Endothelial cell of umbilical vein (primary cell): ENCODE measurements around the gene GADD45A. TPM values are rescaled to one million over a fixed set of nuclear protein-coding genes. Genes with fewer than 3 reads are reported as not detected.
"Not testable (repeated sequence)": the region's sequence is repeated elsewhere in the genome, so short reads cannot be mapped to it uniquely, and the experiment has no call there.

Experiments
- BruUV-seq: library from RNA; stranded (reverse); fragments of 400-500 nt; replicated peaks from 2 replicates; lab custom pipeline; 2021; lab: Mats Ljungman, UMichigan
- CTCF ChIA-PET: fragments of 300-600, 350-600 bp; sonication (Branson Sonifier 250); formaldehyde crosslinking; loops from one replicate; lab custom pipeline; 2021; ENCODE audit warnings: antibody characterized with exemption, inconsistent platforms; lab: Charles Lee
- POLR2A ChIA-PET: fragments of 300-600, 350-600 bp; sonication (Branson Sonifier 250); formaldehyde crosslinking; loops from one replicate; lab custom pipeline; 2021; ENCODE audit warnings: antibody characterized with exemption, inconsistent platforms; lab: Charles Lee
- DNase-seq: peaks from one replicate; pipeline ENCODE4 v3.0.0-alpha.2; 2011; ENCODE audit warnings: low read depth, low spot score
- FAIRE-seq: peaks from 2 replicates; lab custom pipeline; 2011; peaks lifted over from hg19 to GRCh38; lab: Jason Lieb, UNC
- H2AFZ ChIP-seq: 2 replicates; pipeline ENCODE4 v1.6.0; 2012; ENCODE audit warnings: low read depth, low read length, control low read depth, inconsistent platforms
- H3K27ac ChIP-seq: 2 replicates; pipeline ENCODE4 v1.5.1; 2011; ENCODE audit warnings: low read depth, mild to moderate bottlenecking, control low read depth, low read length, moderate library complexity; ENCODE audit not compliant: insufficient read depth
- H3K27me3 ChIP-seq, 2 experiments: 2 replicates each; pipeline versions ENCODE4 v1.6.0 to v1.6.1; 2011; ENCODE audit warnings: low read length in 2 of 2, mixed read lengths in 1 of 2; ENCODE audit not compliant: control insufficient read depth in 2 of 2, insufficient read depth in 2 of 2
- H3K36me3 ChIP-seq, 2 experiments: 2 replicates in 1 of 2; 3 replicates in 1 of 2; pipeline ENCODE4 v1.5.1; 2011; ENCODE audit warnings: low read length in 2 of 2, mild to moderate bottlenecking in 1 of 2, moderate library complexity in 1 of 2; ENCODE audit not compliant: control insufficient read depth in 2 of 2, insufficient read depth in 2 of 2; ENCODE audit errors: extremely low read depth in 1 of 2
- H3K4me1 ChIP-seq: 3 replicates; pipeline ENCODE4 v1.5.1; 2011; ENCODE audit warnings: mild to moderate bottlenecking, low read length; ENCODE audit not compliant: control insufficient read depth, insufficient read depth; ENCODE audit errors: extremely low read depth
- H3K4me2 ChIP-seq: 2 replicates; pipeline ENCODE4 v1.6.1; 2011; ENCODE audit warnings: low read length, control low read depth, mixed read lengths; ENCODE audit not compliant: insufficient read depth
- H3K4me3 ChIP-seq, 3 experiments: fragments of 200-600 bp in 1 of 3; sonication (generic), shearing (Covaris generic) in 1 of 3; replicated peaks in 1 of 3; 2 replicates each; pipeline ENCODE4 v1.5.1; 2011 to 2016; ENCODE audit warnings: control low read depth in 3 of 3, low read length in 3 of 3, mild to moderate bottlenecking in 2 of 3, inconsistent platforms in 1 of 3, low read depth in 1 of 3, moderate library complexity in 1 of 3; ENCODE audit not compliant: insufficient read depth in 1 of 3
- H3K79me2 ChIP-seq: 2 replicates; pipeline ENCODE4 v1.6.0; 2012; ENCODE audit warnings: low read length, inconsistent platforms; ENCODE audit not compliant: control insufficient read depth, insufficient read depth
- H3K9ac ChIP-seq: replicated peaks from 2 replicates; pipeline ENCODE3; 2011; ENCODE audit warnings: low read length, control low read depth; ENCODE audit not compliant: insufficient read depth; ENCODE audit errors: extremely low read depth
- H3K9me1 ChIP-seq: replicated peaks from 3 replicates; pipeline ENCODE4 v1.6.0; 2011; ENCODE audit warnings: mild to moderate bottlenecking, low read length; ENCODE audit not compliant: control insufficient read depth, insufficient read depth; ENCODE audit errors: extremely low read depth
- H3K9me3 ChIP-seq: replicated peaks from 2 replicates; pipeline ENCODE4 v1.5.1; 2012; ENCODE audit warnings: low read length, inconsistent platforms; ENCODE audit not compliant: control insufficient read depth, insufficient read depth
- H4K20me1 ChIP-seq: replicated peaks from 2 replicates; pipeline ENCODE3; 2011; ENCODE audit warnings: mild to moderate bottlenecking, low read length; ENCODE audit not compliant: control insufficient read depth, insufficient read depth; ENCODE audit errors: extremely low read depth
- CTCF ChIP-seq, 2 donors: IDR thresholded peaks; 1 replicate in 1 of 2; 2 replicates in 1 of 2; pipeline ENCODE4 v1.5.1; 2011; ENCODE audit warnings: low read length in 2 of 2, mild to moderate bottlenecking in 2 of 2, moderate library complexity in 2 of 2, control low read depth in 1 of 2, inconsistent platforms in 1 of 2, low read depth in 1 of 2; ENCODE audit not compliant: insufficient read depth in 1 of 2; ENCODE audit errors: extremely low read depth in 1 of 2
- EZH2 ChIP-seq: IDR thresholded peaks from 2 replicates; pipeline ENCODE4 v1.6.1; 2012; ENCODE audit warnings: borderline replicate concordance, low read depth, mild to moderate bottlenecking, moderate library complexity, low read length, inconsistent platforms; ENCODE audit not compliant: severe bottlenecking
- FOS ChIP-seq: IDR thresholded peaks from 2 replicates; pipeline ENCODE4 v1.6.1; 2011; ENCODE audit warnings: mild to moderate bottlenecking, low read length, moderate library complexity, borderline replicate concordance; ENCODE audit not compliant: insufficient read depth
- GATA2 ChIP-seq: IDR thresholded peaks from 2 replicates; pipeline ENCODE4 v1.7.0; 2011; ENCODE audit warnings: low read depth, mild to moderate bottlenecking, moderate library complexity, mixed read lengths, low read length; ENCODE audit not compliant: insufficient read length, insufficient read depth
- JUN ChIP-seq: IDR thresholded peaks from 2 replicates; pipeline ENCODE4 v1.6.1; 2011; ENCODE audit warnings: borderline replicate concordance, low read depth; ENCODE audit not compliant: insufficient read length, insufficient read depth
- MAX ChIP-seq: IDR thresholded peaks from 2 replicates; pipeline ENCODE4 v1.6.1; 2011; ENCODE audit not compliant: insufficient read depth, insufficient read length
- MYC ChIP-seq: IDR thresholded peaks from one replicate; pipeline ENCODE4 v1.6.1; 2011; ENCODE audit warnings: mild to moderate bottlenecking, low read depth, low read length
- POLR2A ChIP-seq: IDR thresholded peaks from 2 replicates; pipeline ENCODE4 v1.6.1; 2012; ENCODE audit warnings: low read depth, mild to moderate bottlenecking, control low read depth, low read length
- POLR2AphosphoS5 ChIP-seq: IDR thresholded peaks from 2 replicates; pipeline ENCODE4 v1.6.1; 2012; ENCODE audit warnings: low read depth, mild to moderate bottlenecking, control low read depth, low read length, moderate library complexity; ENCODE audit not compliant: insufficient read depth
- dilution Hi-C: fragments of 300-500 bp; cut with MboI; formaldehyde crosslinking; loops from one replicate; pipeline ENCODE4 v1.15.0; 2019; ENCODE audit warnings: low sequenced_read_pairs; ENCODE audit not compliant: extremely low pct_ligation_motif_present
- intact Hi-C: fragments of 100-400 bp; cut with micrococcal nuclease; formaldehyde crosslinking; loops from one replicate; pipeline ENCODE4 v1.10.0; 2022
- polyA plus RNA-seq, 4 experiments: library from polyadenylated mRNA; depleted of rRNA in 3 of 4; stranded (reverse) in 3 of 4; unstranded in 1 of 4; fragments of >200 nt; gene quantifications; 2 replicates each; pipeline versions ENCODE4 v1.2.1 to v1.2.3, GENCODE V29; 2011 to 2012; ENCODE audit warnings: missing spikeins in 1 of 4
- total RNA-seq: library from RNA; stranded (reverse); gene quantifications from 2 replicates; pipeline ENCODE4 v1.2.3, GENCODE V29; 2021

The GADD45A gene
- total and polyA plus RNA-seq, 2 donors (not counting 3 experiments of a cell fraction or from before 2014, with no cell fraction given) = 77.4 to 87.6 TPM

DNA sequence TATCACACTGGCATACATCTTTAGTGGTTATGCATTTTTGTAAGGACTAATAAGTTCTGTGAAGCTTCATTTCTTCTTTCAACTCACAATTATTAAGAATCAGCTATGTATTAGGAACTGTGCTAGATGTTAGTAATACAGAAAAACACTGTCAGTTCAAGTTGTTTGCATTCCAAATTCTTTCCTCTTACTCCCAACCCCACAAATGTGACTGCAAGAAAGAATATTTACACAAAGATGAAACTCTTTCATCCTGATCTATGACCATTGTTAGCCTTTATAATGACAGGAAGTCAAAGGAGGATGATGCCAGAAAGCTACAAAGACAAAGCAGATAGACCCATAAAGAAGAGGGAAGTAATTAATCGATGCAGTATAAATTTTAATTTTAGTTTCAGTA is 21.0 kb upstream of the GADD45A start:
- H3K4me1 ChIP-seq = peaks cover 12% of the 10 kb centered on the region
- no peaks in the 10 kb centered on the region for H3K79me2 ChIP-seq
- peak overlapping the region; percentile 69 for H3K4me2 ChIP-seq
- DNase-seq (peak; percentile 53), FAIRE-seq (peak; percentile 46)
- peak overlapping the region; percentile 6 for H3K9ac ChIP-seq
- TF ChIP-seq GATA2 = no peak
- TF ChIP-seq CTCF (IDR thresholded peaks at IDR 0.05; ENCODE audit: extremely low read depth in 1 of 2, insufficient read depth in 1 of 2, low read depth in 1 of 2, low read length in 2 of 2) = no peak
- TF ChIP-seq POLR2AphosphoS5 = no peak
- no peak for TF ChIP-seq EZH2
- TF ChIP-seq POLR2A = no peak
- no peak for TF ChIP-seq FOS
- no peak for TF ChIP-seq JUN
- no peak for TF ChIP-seq MYC
- TF ChIP-seq MAX = no peak
- H2AFZ ChIP-seq = peak overlapping the region; percentile 32
- H3K9me1 ChIP-seq = no peaks in the 10 kb centered on the region
- dilution Hi-C loops (no loop called here), intact Hi-C loops (loop anchor here (2.0 kb wide), 1 partner anchor 37 kb away; no protein-coding TSS in a partner anchor)
- no peaks in the 10 kb centered on the region for H4K20me1 ChIP-seq
- H3K27ac ChIP-seq = peak overlapping the region; percentile 25
- CTCF ChIA-PET = interaction anchor here (0.8 to 1.2 kb wide), 4 partner anchors 8 to 102 kb away, joined by 3 to 6 read pairs (median 4); no protein-coding TSS in a partner anchor
- no TSS peak for BruUV-seq
- H3K36me3 ChIP-seq = no peaks in the 10 kb centered on the region
- no peaks in the 10 kb centered on the region for H3K27me3 ChIP-seq
- no peak overlapping the region for H3K4me3 ChIP-seq
- no peaks in the 10 kb centered on the region for H3K9me3 ChIP-seq
- POLR2A ChIA-PET = interaction anchor here (0.9 kb wide), 1 partner anchor 89 kb away, joined by 3 read pairs; no protein-coding TSS in a partner anchor

DNA sequence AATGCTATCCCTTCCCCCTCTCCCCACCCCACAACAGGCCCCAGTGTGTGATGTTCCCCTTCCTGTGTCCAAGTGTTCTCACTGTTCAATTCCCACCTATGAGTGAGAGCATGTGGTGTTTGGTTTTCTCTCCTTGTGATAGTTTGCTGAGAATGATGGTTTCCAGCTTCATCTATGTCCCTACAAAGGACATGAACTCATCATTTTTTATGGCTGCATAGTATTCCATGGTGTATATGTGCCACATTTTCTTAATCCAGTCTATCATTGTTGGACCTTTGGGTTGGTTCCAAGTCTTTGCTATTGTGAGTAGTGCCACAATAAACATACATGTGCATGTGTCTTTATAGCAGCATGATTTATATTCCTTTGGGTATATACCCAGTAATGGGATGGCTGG is 19.7 kb upstream of the GADD45A start:
- H3K27me3 ChIP-seq, H3K4me2 ChIP-seq, H3K27ac ChIP-seq, CTCF ChIA-PET, POLR2A ChIA-PET, H4K20me1 ChIP-seq, BruUV-seq, H3K9me1 ChIP-seq, H2AFZ ChIP-seq, H3K36me3 ChIP-seq, H3K4me3 ChIP-seq, H3K9ac ChIP-seq, H3K79me2 ChIP-seq, DNase-seq, dilution Hi-C loops, FAIRE-seq, H3K9me3 ChIP-seq: not testable (repeated sequence)
- intact Hi-C loops = loop anchor here (2.0 kb wide), 1 partner anchor 39 kb away; no protein-coding TSS in a partner anchor
- H3K4me1 ChIP-seq = peaks cover 12% of the 10 kb centered on the region
